ENCODE data around the gene KCNA4.

GRCh38 chr11:30019481-30019880 is 2.7 kb upstream of the KCNA4 start:
- TF ChIP-seq POLR2A (IDR thresholded peaks at IDR 0.05), result no peak
- no peak for TF ChIP-seq CTCF (IDR thresholded peaks at IDR 0.05)
